ENCODE results near the gene SRRM1. TPM values are rescaled to one million over a fixed set of nuclear protein-coding genes. Genes with fewer than 3 reads are reported as not detected.
"Not testable (repeated sequence)": the region's sequence is repeated elsewhere in the genome, so short reads cannot be mapped to it uniquely, and the experiment has no call there.

Gene SRRM1
- total RNA-seq, 1 donor from 2014 or later, result 58.4 TPM

GRCh38 chr1:24714859-24715520, 71.9 kb downstream of the SRRM1 start:
- no peak for DNase-seq (ENCODE audit: low read depth)
- no peak overlapping the region for H3K4me3 ChIP-seq (ENCODE audit: low read depth, low read length)
- TF ChIP-seq CTCF (IDR thresholded peaks at IDR 0.05; ENCODE audit: insufficient read depth, low read length, poor library complexity, severe bottlenecking), result no peak
- no peaks in the 10 kb centered on the region for H3K36me3 ChIP-seq (ENCODE audit: control insufficient read depth, insufficient read depth, low read length)
- H3K27me3 ChIP-seq (ENCODE audit: control insufficient read depth, insufficient read depth, low read length), result no peaks in the 10 kb centered on the region

- Histone ChIP-seq H3K4me3 (ENCODE audit: low read depth, low read length) (no peak overlapping the region), H3K27me3 (ENCODE audit: control insufficient read depth, insufficient read depth, low read length) (no peaks in the 10 kb centered on the region), H3K36me3 (ENCODE audit: control insufficient read depth, insufficient read depth, low read length) (no peaks in the 10 kb centered on the region)
- no peak for TF ChIP-seq CTCF (IDR thresholded peaks at IDR 0.05; ENCODE audit: insufficient read depth, low read length, poor library complexity, severe bottlenecking)
- DNase-seq (ENCODE audit: low read depth), result no peak
Measured at GRCh38 chr1:24715658-24716057, 72.6 kb downstream of the SRRM1 start.

GRCh38 chr1:24717887-24718650, 75.0 kb downstream of the SRRM1 start:
- TF ChIP-seq CTCF (IDR thresholded peaks at IDR 0.05; ENCODE audit: insufficient read depth, low read length, poor library complexity, severe bottlenecking), result no peak
- Histone ChIP-seq H3K4me3 (ENCODE audit: low read depth, low read length) (no peak overlapping the region), H3K36me3 (ENCODE audit: control insufficient read depth, insufficient read depth, low read length) (no peaks in the 10 kb centered on the region), H3K27me3 (ENCODE audit: control insufficient read depth, insufficient read depth, low read length) (no peaks in the 10 kb centered on the region)
- no peak for DNase-seq (ENCODE audit: low read depth)

GRCh38 chr1:24720152-24720551, 77.0 kb downstream of the SRRM1 start:
- no peaks in the 10 kb centered on the region for H3K36me3 ChIP-seq (ENCODE audit: control insufficient read depth, insufficient read depth, low read length)
- no peak overlapping the region for H3K4me3 ChIP-seq (ENCODE audit: low read depth, low read length)
- no peak for DNase-seq (ENCODE audit: low read depth)
- TF ChIP-seq CTCF (IDR thresholded peaks at IDR 0.05; ENCODE audit: insufficient read depth, low read length, poor library complexity, severe bottlenecking), result no peak
- H3K27me3 ChIP-seq (ENCODE audit: control insufficient read depth, insufficient read depth, low read length), result no peaks in the 10 kb centered on the region

GRCh38 chr1:24721533-24721932, 78.4 kb downstream of the SRRM1 start:
- Histone ChIP-seq H3K36me3 (ENCODE audit: control insufficient read depth, insufficient read depth, low read length) (no peaks in the 10 kb centered on the region), H3K27me3 (ENCODE audit: control insufficient read depth, insufficient read depth, low read length) (no peaks in the 10 kb centered on the region), H3K4me3 (ENCODE audit: low read depth, low read length) (no peak overlapping the region)
- TF ChIP-seq CTCF (IDR thresholded peaks at IDR 0.05; ENCODE audit: insufficient read depth, low read length, poor library complexity, severe bottlenecking), result no peak
- DNase-seq (ENCODE audit: low read depth), result no peak

- not testable (repeated sequence) for H3K36me3 ChIP-seq (ENCODE audit: control insufficient read depth, insufficient read depth, low read length); H3K27me3 ChIP-seq (ENCODE audit: control insufficient read depth, insufficient read depth, low read length); H3K4me3 ChIP-seq (ENCODE audit: low read depth, low read length); DNase-seq (ENCODE audit: low read depth)
Measured at GRCh38 chr1:24722073-24723035, 79.3 kb downstream of the SRRM1 start.

Measured in kidney epithelial cell (primary cell).